ENCODE data around the gene LGALS12.

- no peak for TF ChIP-seq EZH2phosphoT487 (conservative IDR thresholded peaks at IDR 0.05; ENCODE audit: low read length)
- no peak for TF ChIP-seq CTCF (IDR thresholded peaks at IDR 0.05; ENCODE audit: insufficient read depth, low read length, poor library complexity, severe bottlenecking)
Observed at GRCh38 chr11:63521896-63522295, 16.0 kb downstream of the LGALS12 start.

Measured in SU-DHL-6 (cell line).